Measurements from ENCODE around the gene FOSB.
A peak's percentile ranks its signal among the peaks of the same experiment; 100 is the strongest.

FOSB gene

GRCh38 chr19:45443462-45444317, 24.1 kb upstream of the FOSB start:
- Histone ChIP-seq H3K9ac (ENCODE audit: low read length) (peak overlapping the region; percentile 74), H3K9me3 (ENCODE audit: control insufficient read depth, low read length) (no peaks in the 10 kb centered on the region), H3K4me1 (ENCODE audit: control insufficient read depth, insufficient read depth, low read length) (peaks cover 22% of the 10 kb centered on the region), H3K27me3 (replicated peaks; ENCODE audit: control insufficient read depth, insufficient read depth, low read length) (no peaks in the 10 kb centered on the region), H3K4me3 (ENCODE audit: low read length) (peak overlapping the region; percentile 78), H3K36me3 (ENCODE audit: control insufficient read depth, insufficient read depth, low read length, severe bottlenecking) (no peaks in the 10 kb centered on the region)
- peak; percentile 99 for DNase-seq (ENCODE audit: low read depth)

- Histone ChIP-seq H3K36me3 (ENCODE audit: control insufficient read depth, insufficient read depth, low read length, severe bottlenecking) (no peaks in the 10 kb centered on the region), H3K27me3 (replicated peaks; ENCODE audit: control insufficient read depth, insufficient read depth, low read length) (no peaks in the 10 kb centered on the region), H3K4me1 (ENCODE audit: control insufficient read depth, insufficient read depth, low read length) (peaks cover 22% of the 10 kb centered on the region), H3K9me3 (ENCODE audit: control insufficient read depth, low read length) (no peaks in the 10 kb centered on the region), H3K4me3 (ENCODE audit: low read length) (peak overlapping the region; percentile 73), H3K9ac (ENCODE audit: low read length) (peak overlapping the region; percentile 77)
- peak; percentile 95 for DNase-seq (ENCODE audit: low read depth)
Observed at GRCh38 chr19:45444318-45445041, 23.3 kb upstream of the FOSB start.

- Histone ChIP-seq H3K9ac (ENCODE audit: low read length) (peak overlapping the region; percentile 77), H3K4me3 (ENCODE audit: low read length) (no peak overlapping the region), H3K4me1 (ENCODE audit: control insufficient read depth, insufficient read depth, low read length) (peaks cover 25% of the 10 kb centered on the region), H3K9me3 (ENCODE audit: control insufficient read depth, low read length) (no peaks in the 10 kb centered on the region), H3K27me3 (replicated peaks; ENCODE audit: control insufficient read depth, insufficient read depth, low read length) (no peaks in the 10 kb centered on the region), H3K36me3 (ENCODE audit: control insufficient read depth, insufficient read depth, low read length, severe bottlenecking) (no peaks in the 10 kb centered on the region)
- DNase-seq (ENCODE audit: low read depth) = no peak
Observed at GRCh38 chr19:45445139-45445538, 22.7 kb upstream of the FOSB start.

- Histone ChIP-seq H3K4me1 (ENCODE audit: control insufficient read depth, insufficient read depth, low read length) (peaks cover 22% of the 10 kb centered on the region), H3K9ac (ENCODE audit: low read length) (no peak overlapping the region), H3K36me3 (ENCODE audit: control insufficient read depth, insufficient read depth, low read length, severe bottlenecking) (no peaks in the 10 kb centered on the region), H3K9me3 (ENCODE audit: control insufficient read depth, low read length) (no peaks in the 10 kb centered on the region), H3K27me3 (replicated peaks; ENCODE audit: control insufficient read depth, insufficient read depth, low read length) (no peaks in the 10 kb centered on the region), H3K4me3 (ENCODE audit: low read length) (no peak overlapping the region)
- peak; percentile 69 for DNase-seq (ENCODE audit: low read depth)
Observed at GRCh38 chr19:45446295-45446694, 21.5 kb upstream of the FOSB start.

GRCh38 chr19:45446944-45447343, 20.9 kb upstream of the FOSB start:
- no peaks in the 10 kb centered on the region for H3K36me3 ChIP-seq (ENCODE audit: control insufficient read depth, insufficient read depth, low read length, severe bottlenecking)
- no peak overlapping the region for H3K9ac ChIP-seq (ENCODE audit: low read length)
- H3K9me3 ChIP-seq (ENCODE audit: control insufficient read depth, low read length) = no peaks in the 10 kb centered on the region
- no peak for DNase-seq (ENCODE audit: low read depth)
- no peak overlapping the region for H3K4me3 ChIP-seq (ENCODE audit: low read length)
- no peaks in the 10 kb centered on the region for H3K27me3 ChIP-seq (replicated peaks; ENCODE audit: control insufficient read depth, insufficient read depth, low read length)
- peaks cover 22% of the 10 kb centered on the region for H3K4me1 ChIP-seq (ENCODE audit: control insufficient read depth, insufficient read depth, low read length)

GRCh38 chr19:45448425-45448756, 19.4 kb upstream of the FOSB start:
- no peak overlapping the region for H3K9ac ChIP-seq (ENCODE audit: low read length)
- H3K4me3 ChIP-seq (ENCODE audit: low read length) = no peak overlapping the region
- no peaks in the 10 kb centered on the region for H3K36me3 ChIP-seq (ENCODE audit: control insufficient read depth, insufficient read depth, low read length, severe bottlenecking)
- no peak for DNase-seq (ENCODE audit: low read depth)
- no peaks in the 10 kb centered on the region for H3K27me3 ChIP-seq (replicated peaks; ENCODE audit: control insufficient read depth, insufficient read depth, low read length)
- H3K9me3 ChIP-seq (ENCODE audit: control insufficient read depth, low read length) = no peaks in the 10 kb centered on the region
- H3K4me1 ChIP-seq (ENCODE audit: control insufficient read depth, insufficient read depth, low read length) = peaks cover 17% of the 10 kb centered on the region

- Histone ChIP-seq H3K4me1 (ENCODE audit: control insufficient read depth, insufficient read depth, low read length) (peaks cover 14% of the 10 kb centered on the region), H3K4me3 (ENCODE audit: low read length) (no peak overlapping the region), H3K27me3 (replicated peaks; ENCODE audit: control insufficient read depth, insufficient read depth, low read length) (no peaks in the 10 kb centered on the region), H3K9me3 (ENCODE audit: control insufficient read depth, low read length) (no peaks in the 10 kb centered on the region), H3K36me3 (ENCODE audit: control insufficient read depth, insufficient read depth, low read length, severe bottlenecking) (no peaks in the 10 kb centered on the region), H3K9ac (ENCODE audit: low read length) (no peak overlapping the region)
- no peak for DNase-seq (ENCODE audit: low read depth)
Observed at GRCh38 chr19:45448887-45449299, 18.9 kb upstream of the FOSB start.

- peak overlapping the region; percentile 70 for H3K9ac ChIP-seq (ENCODE audit: low read length)
- no peak for DNase-seq (ENCODE audit: low read depth)
- H3K4me3 ChIP-seq (ENCODE audit: low read length) = peak overlapping the region; percentile 88
- H3K4me1 ChIP-seq (ENCODE audit: control insufficient read depth, insufficient read depth, low read length) = peaks cover 13% of the 10 kb centered on the region
- no peaks in the 10 kb centered on the region for H3K36me3 ChIP-seq (ENCODE audit: control insufficient read depth, insufficient read depth, low read length, severe bottlenecking)
- no peaks in the 10 kb centered on the region for H3K27me3 ChIP-seq (replicated peaks; ENCODE audit: control insufficient read depth, insufficient read depth, low read length)
- H3K9me3 ChIP-seq (ENCODE audit: control insufficient read depth, low read length) = no peaks in the 10 kb centered on the region
Observed at GRCh38 chr19:45450012-45450333, 17.8 kb upstream of the FOSB start.

- H3K4me3 ChIP-seq (ENCODE audit: low read length) = peak overlapping the region; percentile 88
- H3K9me3 ChIP-seq (ENCODE audit: control insufficient read depth, low read length) = no peaks in the 10 kb centered on the region
- H3K36me3 ChIP-seq (ENCODE audit: control insufficient read depth, insufficient read depth, low read length, severe bottlenecking) = no peaks in the 10 kb centered on the region
- H3K27me3 ChIP-seq (replicated peaks; ENCODE audit: control insufficient read depth, insufficient read depth, low read length) = no peaks in the 10 kb centered on the region
- H3K9ac ChIP-seq (ENCODE audit: low read length) = peak overlapping the region; percentile 86
- DNase-seq (ENCODE audit: low read depth) = peak; percentile 50
- H3K4me1 ChIP-seq (ENCODE audit: control insufficient read depth, insufficient read depth, low read length) = peaks cover 26% of the 10 kb centered on the region
Observed at GRCh38 chr19:45451131-45451849, 16.5 kb upstream of the FOSB start.

- Histone ChIP-seq H3K4me3 (ENCODE audit: low read length) (peak overlapping the region; percentile 88), H3K9me3 (ENCODE audit: control insufficient read depth, low read length) (no peaks in the 10 kb centered on the region), H3K9ac (ENCODE audit: low read length) (no peak overlapping the region), H3K27me3 (replicated peaks; ENCODE audit: control insufficient read depth, insufficient read depth, low read length) (no peaks in the 10 kb centered on the region), H3K36me3 (ENCODE audit: control insufficient read depth, insufficient read depth, low read length, severe bottlenecking) (no peaks in the 10 kb centered on the region), H3K4me1 (ENCODE audit: control insufficient read depth, insufficient read depth, low read length) (peaks cover 28% of the 10 kb centered on the region)
- no peak for DNase-seq (ENCODE audit: low read depth)
Observed at GRCh38 chr19:45451850-45452387, 15.9 kb upstream of the FOSB start.
